ENCODE results near the gene TARS1.

Gene TARS1

GRCh38 chr5:33476992-33477391 lies 36.2 kb downstream of the TARS1 start:
- peaks cover 8 to 24% of the 10 kb centered on the region in 2 experiments for H3K36me3 ChIP-seq (ENCODE audit: control insufficient read depth in 1 of 2, insufficient read depth in 2 of 2, low read length in 2 of 2)
- H2AK5ac ChIP-seq (ENCODE audit: low read length), result no peak overlapping the region
- no peak overlapping the region for H3K4me2 ChIP-seq (ENCODE audit: low read length)
- H4K8ac ChIP-seq (ENCODE audit: low read depth, low read length), result no peak overlapping the region
- no peak for DNase-seq
- H3K9ac ChIP-seq (ENCODE audit: low read length), result no peak overlapping the region
- H3K79me1 ChIP-seq (ENCODE audit: low read length), result no peaks in the 10 kb centered on the region
- no peaks in the 10 kb centered on the region for H3K79me2 ChIP-seq (ENCODE audit: control insufficient read depth, insufficient read depth, low read length, poor library complexity)
- no peak overlapping the region for H3K18ac ChIP-seq (ENCODE audit: low read length)
- H3K14ac ChIP-seq (ENCODE audit: low read length), result no peak overlapping the region
- H3K27me3 ChIP-seq (ENCODE audit: insufficient read depth, low read length), result no peaks in the 10 kb centered on the region
- no peaks in the 10 kb centered on the region for H3K9me3 ChIP-seq (ENCODE audit: insufficient read depth, low read depth, low read length)
- no peak overlapping the region for H2BK120ac ChIP-seq (ENCODE audit: insufficient read depth, low read length, poor library complexity)
- no peak overlapping the region for H3K4me3 ChIP-seq (ENCODE audit: low read depth, low read length)
- no CpG with 5 or more reads among the region's 3 CpGs for WGBS (ENCODE audit: extremely low coverage, insufficient coverage, insufficient read length)
- H2AFZ ChIP-seq (ENCODE audit: insufficient read depth, low read length, poor library complexity), result no peak overlapping the region
- no peak overlapping the region for H4K91ac ChIP-seq (ENCODE audit: low read depth, low read length)
- H3K4ac ChIP-seq (ENCODE audit: low read depth, low read length), result no peak overlapping the region
- H2BK12ac ChIP-seq (ENCODE audit: low read length), result no peak overlapping the region
- H3K4me1 ChIP-seq (ENCODE audit: control insufficient read depth in 1 of 2, insufficient read depth in 2 of 2, low read length in 2 of 2), result no peaks in the 10 kb centered on the region
- no peak overlapping the region for H3K27ac ChIP-seq (ENCODE audit: low read depth, low read length)
- no peak overlapping the region for H4K12ac ChIP-seq (ENCODE audit: low read depth, low read length)
- H2BK5ac ChIP-seq (ENCODE audit: low read depth, low read length, poor library complexity), result no peak overlapping the region
- no peak overlapping the region for H3K23ac ChIP-seq (ENCODE audit: low read length)

GRCh38 chr5:33477816-33478215 lies 37.1 kb downstream of the TARS1 start:
- no peak overlapping the region for H4K8ac ChIP-seq (ENCODE audit: low read depth, low read length)
- H3K79me1 ChIP-seq (ENCODE audit: low read length), result no peaks in the 10 kb centered on the region
- no peaks in the 10 kb centered on the region for H3K27me3 ChIP-seq (ENCODE audit: insufficient read depth, low read length)
- no peak overlapping the region for H3K27ac ChIP-seq (ENCODE audit: low read depth, low read length)
- no peaks in the 10 kb centered on the region for H3K9me3 ChIP-seq (ENCODE audit: insufficient read depth, low read depth, low read length)
- H3K14ac ChIP-seq (ENCODE audit: low read length), result no peak overlapping the region
- no peak overlapping the region for H3K4me3 ChIP-seq (ENCODE audit: low read depth, low read length)
- no peak overlapping the region for H4K91ac ChIP-seq (ENCODE audit: low read depth, low read length)
- H2BK120ac ChIP-seq (ENCODE audit: insufficient read depth, low read length, poor library complexity), result no peak overlapping the region
- H3K36me3 ChIP-seq (ENCODE audit: control insufficient read depth in 1 of 2, insufficient read depth in 2 of 2, low read length in 2 of 2), result peaks cover 7 to 22% of the 10 kb centered on the region in 2 experiments
- H3K79me2 ChIP-seq (ENCODE audit: control insufficient read depth, insufficient read depth, low read length, poor library complexity), result no peaks in the 10 kb centered on the region
- H2BK12ac ChIP-seq (ENCODE audit: low read length), result no peak overlapping the region
- H3K4me2 ChIP-seq (ENCODE audit: low read length), result no peak overlapping the region
- WGBS (ENCODE audit: extremely low coverage, insufficient coverage, insufficient read length), result no CpG with 5 or more reads among the region's 2 CpGs
- H2AK5ac ChIP-seq (ENCODE audit: low read length), result no peak overlapping the region
- H3K9ac ChIP-seq (ENCODE audit: low read length), result no peak overlapping the region
- no peak for DNase-seq
- no peak overlapping the region for H3K4ac ChIP-seq (ENCODE audit: low read depth, low read length)
- no peak overlapping the region for H2BK5ac ChIP-seq (ENCODE audit: low read depth, low read length, poor library complexity)
- H2AFZ ChIP-seq (ENCODE audit: insufficient read depth, low read length, poor library complexity), result no peak overlapping the region
- no peak overlapping the region for H3K18ac ChIP-seq (ENCODE audit: low read length)
- H4K12ac ChIP-seq (ENCODE audit: low read depth, low read length), result no peak overlapping the region
- no peaks in the 10 kb centered on the region for H3K4me1 ChIP-seq (ENCODE audit: control insufficient read depth in 1 of 2, insufficient read depth in 2 of 2, low read length in 2 of 2)
- H3K23ac ChIP-seq (ENCODE audit: low read length), result no peak overlapping the region

GRCh38 chr5:33479311-33479710 lies 38.5 kb downstream of the TARS1 start:
- Histone ChIP-seq H2BK120ac (ENCODE audit: insufficient read depth, low read length, poor library complexity) (no peak overlapping the region), H3K9ac (ENCODE audit: low read length) (no peak overlapping the region), H4K8ac (ENCODE audit: low read depth, low read length) (no peak overlapping the region), H2BK12ac (ENCODE audit: low read length) (no peak overlapping the region), H3K4me2 (ENCODE audit: low read length) (no peak overlapping the region), H3K27ac (ENCODE audit: low read depth, low read length) (no peak overlapping the region), H3K14ac (ENCODE audit: low read length) (no peak overlapping the region), H3K4ac (ENCODE audit: low read depth, low read length) (no peak overlapping the region), H3K27me3 (ENCODE audit: insufficient read depth, low read length) (no peaks in the 10 kb centered on the region), H3K18ac (ENCODE audit: low read length) (no peak overlapping the region), H2BK5ac (ENCODE audit: low read depth, low read length, poor library complexity) (no peak overlapping the region), H3K4me1 (ENCODE audit: control insufficient read depth in 1 of 2, insufficient read depth in 2 of 2, low read length in 2 of 2) (no peaks in the 10 kb centered on the region), H3K23ac (ENCODE audit: low read length) (no peak overlapping the region), H4K91ac (ENCODE audit: low read depth, low read length) (no peak overlapping the region), H3K9me3 (ENCODE audit: insufficient read depth, low read depth, low read length) (no peaks in the 10 kb centered on the region), H4K12ac (ENCODE audit: low read depth, low read length) (no peak overlapping the region), H3K36me3 (ENCODE audit: control insufficient read depth in 1 of 2, insufficient read depth in 2 of 2, low read length in 2 of 2) (peaks cover 6 to 15% of the 10 kb centered on the region in 2 experiments), H3K79me2 (ENCODE audit: control insufficient read depth, insufficient read depth, low read length, poor library complexity) (no peaks in the 10 kb centered on the region), H3K4me3 (ENCODE audit: low read depth, low read length) (no peak overlapping the region), H2AFZ (ENCODE audit: insufficient read depth, low read length, poor library complexity) (no peak overlapping the region), H3K79me1 (ENCODE audit: low read length) (no peaks in the 10 kb centered on the region), H2AK5ac (ENCODE audit: low read length) (no peak overlapping the region)
- WGBS (ENCODE audit: extremely low coverage, insufficient coverage, insufficient read length), result no CpG with 5 or more reads among the region's 3 CpGs
- DNase-seq, result no peak

DNA sequence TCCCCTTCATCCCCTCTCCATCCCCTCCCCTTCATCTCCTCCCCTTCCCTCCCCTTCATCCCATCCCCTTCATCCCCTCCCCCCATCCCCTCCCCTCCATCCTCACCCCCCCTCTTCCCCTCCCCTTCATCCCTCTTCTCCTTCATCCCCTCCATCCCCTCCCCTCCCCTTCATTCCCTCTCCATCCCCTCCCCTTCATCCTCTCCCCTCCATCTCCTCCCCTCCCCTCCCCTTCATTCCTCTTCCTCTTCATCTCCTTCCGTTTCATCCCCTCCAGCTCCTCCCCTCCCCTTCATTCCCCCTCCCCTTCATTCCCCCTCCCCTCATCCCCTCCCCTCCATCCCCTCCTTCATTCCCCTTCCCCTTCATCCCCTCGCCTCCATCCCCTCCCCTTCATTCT lies 40.1 kb downstream of the TARS1 start:
- Histone ChIP-seq H3K27me3 (ENCODE audit: insufficient read depth, low read length) (no peaks in the 10 kb centered on the region), H2BK12ac (ENCODE audit: low read length) (no peak overlapping the region), H3K36me3 (ENCODE audit: control insufficient read depth in 1 of 2, insufficient read depth in 2 of 2, low read length in 2 of 2) (peaks cover 6 to 8% of the 10 kb centered on the region in 2 experiments), H4K8ac (ENCODE audit: low read depth, low read length) (no peak overlapping the region), H3K18ac (ENCODE audit: low read length) (no peak overlapping the region), H3K4me2 (ENCODE audit: low read length) (no peak overlapping the region), H3K27ac (ENCODE audit: low read depth, low read length) (no peak overlapping the region), H3K23ac (ENCODE audit: low read length) (no peak overlapping the region), H3K4ac (ENCODE audit: low read depth, low read length) (no peak overlapping the region), H3K79me1 (ENCODE audit: low read length) (no peaks in the 10 kb centered on the region), H3K9ac (ENCODE audit: low read length) (no peak overlapping the region), H2BK120ac (ENCODE audit: insufficient read depth, low read length, poor library complexity) (no peak overlapping the region), H3K14ac (ENCODE audit: low read length) (no peak overlapping the region), H4K91ac (ENCODE audit: low read depth, low read length) (no peak overlapping the region), H3K9me3 (ENCODE audit: insufficient read depth, low read depth, low read length) (no peaks in the 10 kb centered on the region), H2BK5ac (ENCODE audit: low read depth, low read length, poor library complexity) (no peak overlapping the region), H3K4me1 (ENCODE audit: control insufficient read depth in 1 of 2, insufficient read depth in 2 of 2, low read length in 2 of 2) (no peaks in the 10 kb centered on the region), H3K4me3 (ENCODE audit: low read depth, low read length) (no peak overlapping the region), H2AK5ac (ENCODE audit: low read length) (no peak overlapping the region), H4K12ac (ENCODE audit: low read depth, low read length) (no peak overlapping the region), H2AFZ (ENCODE audit: insufficient read depth, low read length, poor library complexity) (no peak overlapping the region), H3K79me2 (ENCODE audit: control insufficient read depth, insufficient read depth, low read length, poor library complexity) (no peaks in the 10 kb centered on the region)
- WGBS (ENCODE audit: extremely low coverage, insufficient coverage, insufficient read length), result 100% methylated on average over 2 of the region's 2 CpGs
- no peak for DNase-seq
